Measurements from ENCODE around the gene AKIRIN1. TPM values are rescaled to one million over a fixed set of nuclear protein-coding genes. Genes with fewer than 3 reads are reported as not detected.
"Not testable (repeated sequence)": the region's sequence is repeated elsewhere in the genome, so short reads cannot be mapped to it uniquely, and the experiment has no call there.

AKIRIN1 gene
- total RNA-seq, 2 experiments from 2014 or later: 65.7 to 86.0 TPM

- Mint-ChIP-seq H3K4me1 (peaks cover 74% of the 10 kb centered on the region), H3K36me3 (ENCODE audit: low read depth) (peaks cover 72% of the 10 kb centered on the region)
These were observed 6.2 kb downstream of the AKIRIN1 start for GRCh38 chr1:38997034-38997900.

GRCh38 chr1:38997901-38998190 is 6.8 kb downstream of the AKIRIN1 start:
- ATAC-seq (no peak), DNase-seq (no peak)
- peak overlapping the region; percentile 9 for H3K4me3 Mint-ChIP-seq
- intact Hi-C loops (cut with DNase I, micrococcal nuclease): loop anchor here in 1 of 2 experiments (10.0 kb wide), 1 partner anchor 87 kb away; no protein-coding TSS in a partner anchor
- H3K36me3 Mint-ChIP-seq (ENCODE audit: low read depth): peaks cover 71% of the 10 kb centered on the region
- H3K27ac Mint-ChIP-seq: peak overlapping the region; percentile 83
- no peaks in the 10 kb centered on the region for H3K27me3 Mint-ChIP-seq
- POLR2A ChIA-PET: interaction anchor here (0.7 to 1.0 kb wide), 2 partner anchors 29 to 141 kb away, joined by 3 to 4 read pairs; partner anchors contain the start of gene NDUFS5
- peaks cover 74% of the 10 kb centered on the region for H3K4me1 Mint-ChIP-seq
- H3K9me3 Mint-ChIP-seq (ENCODE audit: low read depth): no peaks in the 10 kb centered on the region
- CTCF ChIA-PET: interaction anchor here (0.9 to 1.0 kb wide), 2 partner anchors 57 to 94 kb away, joined by 3 read pairs; no protein-coding TSS in a partner anchor

More at GRCh38 chr1:38997034-38997900, 6.2 kb downstream of the AKIRIN1 start:
- ATAC-seq (no peak), DNase-seq (no peak)
- Mint-ChIP-seq H3K4me3 (peak overlapping the region; percentile 21), H3K27ac (peak overlapping the region; percentile 83), H3K9me3 (ENCODE audit: low read depth) (no peaks in the 10 kb centered on the region), H3K27me3 (no peaks in the 10 kb centered on the region)
- POLR2A ChIA-PET: interaction anchor here (0.7 to 1.0 kb wide), 2 partner anchors 29 to 140 kb away, joined by 3 to 4 read pairs; partner anchors contain the start of gene NDUFS5
- intact Hi-C loops (cut with DNase I, micrococcal nuclease): loop anchor here in 1 of 2 experiments (10.0 kb wide), 1 partner anchor 88 kb away; no protein-coding TSS in a partner anchor
- CTCF ChIA-PET: interaction anchor here (0.9 to 1.0 kb wide), 2 partner anchors 57 to 95 kb away, joined by 3 read pairs; no protein-coding TSS in a partner anchor

GRCh38 chr1:39001516-39002421 is 10.7 kb downstream of the AKIRIN1 start:
- Mint-ChIP-seq H3K4me1 (peaks cover 58% of the 10 kb centered on the region), H3K27ac (peak overlapping the region; percentile 57), H3K36me3 (ENCODE audit: low read depth) (peaks cover 70% of the 10 kb centered on the region), H3K27me3 (no peaks in the 10 kb centered on the region), H3K4me3 (no peak overlapping the region), H3K9me3 (ENCODE audit: low read depth) (no peaks in the 10 kb centered on the region)
- ATAC-seq: peak; percentile 52
- ChIA-PET POLR2A (interaction anchor here (0.8 kb wide), 1 partner anchor 24 kb away, joined by 5 read pairs; the partner anchor contains the start of gene NDUFS5), CTCF (interaction anchor here (0.6 to 1.1 kb wide), 5 partner anchors 12 to 363 kb away, joined by 3 read pairs; partner anchors contain the start of gene NDUFS5)
- no peak for DNase-seq
- intact Hi-C loops (cut with DNase I, micrococcal nuclease): loop anchor here in 1 of 2 experiments (2.0 kb wide), 1 partner anchor 191 kb away; no protein-coding TSS in a partner anchor

GRCh38 chr1:39003281-39003680 is 12.2 kb downstream of the AKIRIN1 start:
- no peak overlapping the region for H3K4me3 Mint-ChIP-seq
- H3K9me3 Mint-ChIP-seq (ENCODE audit: low read depth): no peaks in the 10 kb centered on the region
- peaks cover 69% of the 10 kb centered on the region for H3K36me3 Mint-ChIP-seq (ENCODE audit: low read depth)
- peak overlapping the region; percentile 57 for H3K27ac Mint-ChIP-seq
- ATAC-seq: peak; percentile 42
- ChIA-PET CTCF (interaction anchor here (0.7 to 1.9 kb wide), 4 partner anchors 9 to 23 kb away, joined by 3 to 9 read pairs (median 5); partner anchors contain the start of gene NDUFS5), POLR2A (interaction anchor here (1.1 to 1.7 kb wide), 2 partner anchors 23 to 210 kb away, joined by 3 to 8 read pairs; partner anchors contain the start of gene NDUFS5)
- intact Hi-C loops (cut with DNase I, micrococcal nuclease): loop anchor here in 1 of 2 experiments (1.0 to 2.0 kb wide), 3 partner anchors 12 to 190 kb away; partner anchors contain the start of genes AKIRIN1 and NDUFS5
- peaks cover 45% of the 10 kb centered on the region for H3K4me1 Mint-ChIP-seq
- DNase-seq: no peak
- no peaks in the 10 kb centered on the region for H3K27me3 Mint-ChIP-seq

GRCh38 chr1:39003794-39004193 is 12.7 kb downstream of the AKIRIN1 start:
- no peak for DNase-seq
- Mint-ChIP-seq H3K36me3 (ENCODE audit: low read depth) (peaks cover 72% of the 10 kb centered on the region), H3K4me1 (peaks cover 44% of the 10 kb centered on the region), H3K4me3 (no peak overlapping the region), H3K27ac (peak overlapping the region; percentile 57), H3K27me3 (no peaks in the 10 kb centered on the region), H3K9me3 (ENCODE audit: low read depth) (no peaks in the 10 kb centered on the region)
- intact Hi-C loops (cut with DNase I, micrococcal nuclease): loop anchor here in 1 of 2 experiments (1.0 to 2.0 kb wide), 3 partner anchors 12 to 189 kb away; partner anchors contain the start of genes AKIRIN1 and NDUFS5
- ChIA-PET CTCF (interaction anchor here (0.9 to 1.9 kb wide), 3 partner anchors 10 to 22 kb away, joined by 3 to 9 read pairs (median 5); partner anchors contain the start of gene NDUFS5), POLR2A (interaction anchor here (1.7 kb wide), 1 partner anchor 23 kb away, joined by 8 read pairs; the partner anchor contains the start of gene NDUFS5)
- ATAC-seq: peak; percentile 69

GRCh38 chr1:39006287-39006686 is 15.2 kb downstream of the AKIRIN1 start:
- Mint-ChIP-seq H3K9me3 (ENCODE audit: low read depth) (no peaks in the 10 kb centered on the region), H3K4me1 (peaks cover 33% of the 10 kb centered on the region), H3K27me3 (no peaks in the 10 kb centered on the region), H3K27ac (no peak overlapping the region), H3K4me3 (no peak overlapping the region), H3K36me3 (ENCODE audit: low read depth) (peaks cover 62% of the 10 kb centered on the region)
- POLR2A ChIA-PET: interaction anchor here (0.6 kb wide), 1 partner anchor 236 kb away, joined by 10 read pairs; no protein-coding TSS in a partner anchor
- CTCF ChIA-PET: interaction anchor here (0.7 kb wide), 1 partner anchor 26 kb away, joined by 3 read pairs; no protein-coding TSS in a partner anchor
- ATAC-seq: no peak
- intact Hi-C loops (cut with DNase I, micrococcal nuclease): no loop called here
- DNase-seq: no peak

GRCh38 chr1:39006726-39007645 is 15.9 kb downstream of the AKIRIN1 start:
- H3K4me3 Mint-ChIP-seq: no peak overlapping the region
- H3K27ac Mint-ChIP-seq: no peak overlapping the region
- H3K27me3 Mint-ChIP-seq: no peaks in the 10 kb centered on the region
- CTCF ChIA-PET: interaction anchor here (0.7 kb wide), 1 partner anchor 25 kb away, joined by 3 read pairs; no protein-coding TSS in a partner anchor
- H3K9me3 Mint-ChIP-seq (ENCODE audit: low read depth): no peaks in the 10 kb centered on the region
- POLR2A ChIA-PET: interaction anchor here (0.6 kb wide), 1 partner anchor 235 kb away, joined by 10 read pairs; no protein-coding TSS in a partner anchor
- H3K4me1 Mint-ChIP-seq: peaks cover 27% of the 10 kb centered on the region
- ATAC-seq (no peak), DNase-seq (no peak)
- intact Hi-C loops (cut with DNase I, micrococcal nuclease): no loop called here
- H3K36me3 Mint-ChIP-seq (ENCODE audit: low read depth): peaks cover 59% of the 10 kb centered on the region

GRCh38 chr1:39014956-39015355 is 23.9 kb downstream of the AKIRIN1 start:
- H3K4me3 Mint-ChIP-seq; POLR2A ChIA-PET; intact Hi-C loops (cut with DNase I, micrococcal nuclease); H3K4me1 Mint-ChIP-seq; H3K9me3 Mint-ChIP-seq (ENCODE audit: low read depth); ATAC-seq; H3K27me3 Mint-ChIP-seq; H3K27ac Mint-ChIP-seq; DNase-seq: not testable (repeated sequence)
- CTCF ChIA-PET: interaction anchor here (0.9 kb wide), 1 partner anchor 11 kb away, joined by 3 read pairs; the partner anchor contains the start of gene NDUFS5
- H3K36me3 Mint-ChIP-seq (ENCODE audit: low read depth): peaks cover 14% of the 10 kb centered on the region

- intact Hi-C loops (cut with DNase I, micrococcal nuclease): no loop called here
- Mint-ChIP-seq H3K4me1 (no peaks in the 10 kb centered on the region), H3K4me3 (no peak overlapping the region), H3K27ac (no peak overlapping the region), H3K9me3 (ENCODE audit: low read depth) (no peaks in the 10 kb centered on the region), H3K27me3 (no peaks in the 10 kb centered on the region), H3K36me3 (ENCODE audit: low read depth) (peaks cover 12% of the 10 kb centered on the region)
- ChIA-PET POLR2A (no interaction called here), CTCF (no interaction called here)
- ATAC-seq (no peak), DNase-seq (no peak)
These were observed 25.6 kb downstream of the AKIRIN1 start for GRCh38 chr1:39016604-39017171.

All from activated CD4-positive, alpha-beta T cell treated with anti-CD3 and anti-CD28 coated beads for 36 hours (primary cell).